H1 (cell line): ENCODE results near the gene CHPF2. TPM values are rescaled to one million over a fixed set of nuclear protein-coding genes. Genes with fewer than 3 reads are reported as not detected.

Experiments
- CHD7 ChIP-seq: fragments of 300-600 bp; sonication (generic); IDR thresholded peaks from 2 replicates; pipeline ENCODE4 v1.7.1; 2012; ENCODE audit warnings: low read length, moderate library complexity, mild to moderate bottlenecking, inconsistent platforms; ENCODE audit not compliant: insufficient replicate concordance
- polyA plus RNA-seq, 7 experiments: library from polyadenylated mRNA; depleted of rRNA in 3 of 7; stranded (reverse) in 5 of 7; unstranded in 2 of 7; fragments of >200 nt in 5 of 7; fragments of 200-250 nt in 2 of 7; gene quantifications; 1 replicate in 5 of 7; 2 replicates in 1 of 7; 4 replicates in 1 of 7; pipeline versions ENCODE4 v1.2.1 to v1.2.3, GENCODE V29; 2011 to 2013; ENCODE audit warnings: missing spikeins in 2 of 7, mixed read lengths in 2 of 7
- total RNA-seq: library from RNA; stranded (reverse); fragmentation: NEBNext Ultra II Directional; extraction: Animal tissue kit (Norgen Biotek cat#: 25700); gene quantifications from 2 replicates; pipeline ENCODE4 v1.2.1, GENCODE V29; 2021

CHPF2 gene
- total and polyA plus RNA-seq, 2 of the 8 experiments (the other 6 are each of a cell fraction or from before 2014, with no cell fraction given) = 14.4 to 20.6 TPM

- no peak for TF ChIP-seq CHD7
Measured at GRCh38 chr7:151192002-151192539, 40.2 kb upstream of the CHPF2 start (continued).
